Measurements from ENCODE around the gene PTGES3L.
"Not testable (repeated sequence)": the region's sequence is repeated elsewhere in the genome, so short reads cannot be mapped to it uniquely, and the experiment has no call there.

The PTGES3L gene

DNA sequence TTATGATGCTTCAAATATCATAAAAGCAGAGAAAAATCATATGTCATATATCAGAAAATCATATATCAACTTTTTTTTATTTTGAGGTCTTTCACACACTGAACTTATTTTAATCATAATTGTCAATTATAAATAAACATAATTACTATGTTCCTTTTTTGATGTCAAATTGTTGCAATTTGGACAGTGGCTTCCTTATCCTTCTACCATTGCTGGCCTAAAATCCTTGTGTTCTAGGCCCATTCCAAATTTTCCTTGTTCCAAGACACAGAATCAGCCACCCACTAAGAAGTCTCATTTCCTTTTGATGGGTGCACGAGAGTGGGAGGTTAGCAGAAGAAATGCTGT lies 50.4 kb downstream of the PTGES3L start:
- Histone ChIP-seq H3K9me3 (ENCODE audit: control insufficient read depth, insufficient read depth, low read depth, low read length) (no peaks in the 10 kb centered on the region), H3K27me3 (ENCODE audit: control insufficient read depth, insufficient read depth, low read length) (no peaks in the 10 kb centered on the region), H3K9ac (ENCODE audit: low read length) (no peak overlapping the region), H3K4me3 (ENCODE audit: low read depth, low read length) (no peak overlapping the region), H3K27ac (ENCODE audit: low read depth, low read length) (no peak overlapping the region), H3K36me3 (ENCODE audit: control insufficient read depth, insufficient read depth, low read length) (no peaks in the 10 kb centered on the region), H3K4me1 (ENCODE audit: control insufficient read depth, insufficient read depth, low read length) (peaks cover 7% of the 10 kb centered on the region; the same call in 1 of the 2 replicates)

DNA sequence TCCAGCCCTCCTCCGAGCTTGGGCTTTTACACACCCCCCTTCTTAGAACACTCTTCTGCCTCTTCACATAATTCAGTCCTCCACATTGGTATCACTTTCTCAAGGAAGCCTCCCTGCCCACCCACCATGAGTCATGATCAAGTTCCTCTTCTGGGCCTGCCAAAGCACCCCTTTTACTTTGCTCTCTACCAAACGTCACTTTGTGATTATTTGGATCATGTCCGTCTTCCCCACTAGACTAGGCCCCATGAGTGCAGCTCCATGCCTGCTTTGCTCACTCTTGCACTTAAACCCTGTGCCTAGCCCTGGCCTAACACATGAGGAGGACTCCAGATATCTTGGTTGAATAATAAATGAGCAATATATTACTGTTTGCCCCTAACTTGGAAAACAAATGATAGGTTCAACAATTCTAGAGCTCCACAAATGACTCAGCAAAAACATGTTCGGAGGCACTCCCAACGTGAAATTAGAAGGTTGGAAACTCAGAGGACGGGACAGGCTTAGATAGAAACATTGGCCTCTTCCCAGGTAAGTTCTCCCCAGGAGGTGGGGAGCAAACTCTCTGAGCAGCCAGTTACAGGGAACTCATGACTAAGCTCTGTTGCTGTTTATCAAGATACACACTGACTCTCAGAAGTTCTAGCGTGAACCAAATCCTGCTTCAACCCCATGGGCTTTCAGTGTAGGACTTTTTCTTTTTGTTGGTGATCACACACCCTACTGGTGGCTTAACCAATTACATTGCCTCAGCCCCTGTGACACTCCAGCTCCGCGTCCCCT lies 51.0 kb downstream of the PTGES3L start:
- Histone ChIP-seq H3K27me3 (ENCODE audit: control insufficient read depth, insufficient read depth, low read length) (no peaks in the 10 kb centered on the region), H3K9me3 (ENCODE audit: control insufficient read depth, insufficient read depth, low read depth, low read length) (no peaks in the 10 kb centered on the region), H3K9ac (ENCODE audit: low read length) (peak overlapping the region; percentile 9), H3K4me3 (ENCODE audit: low read depth, low read length) (no peak overlapping the region), H3K36me3 (ENCODE audit: control insufficient read depth, insufficient read depth, low read length) (no peaks in the 10 kb centered on the region), H3K4me1 (ENCODE audit: control insufficient read depth, insufficient read depth, low read length) (peaks cover 7% of the 10 kb centered on the region; the same call in 1 of the 2 replicates), H3K27ac (ENCODE audit: low read depth, low read length) (peak overlapping the region; percentile 28)

GRCh38 chr17:42924891-42925290 lies 55.0 kb downstream of the PTGES3L start:
- H3K27ac ChIP-seq (ENCODE audit: low read depth, low read length) = no peak overlapping the region
- no peaks in the 10 kb centered on the region for H3K27me3 ChIP-seq (ENCODE audit: control insufficient read depth, insufficient read depth, low read length)
- H3K4me3 ChIP-seq (ENCODE audit: low read depth, low read length) = no peak overlapping the region
- peaks cover 13% of the 10 kb centered on the region for H3K4me1 ChIP-seq (ENCODE audit: control insufficient read depth, insufficient read depth, low read length)
- no peaks in the 10 kb centered on the region for H3K9me3 ChIP-seq (ENCODE audit: control insufficient read depth, insufficient read depth, low read depth, low read length)
- no peaks in the 10 kb centered on the region for H3K36me3 ChIP-seq (ENCODE audit: control insufficient read depth, insufficient read depth, low read length)
- H3K9ac ChIP-seq (ENCODE audit: low read length) = no peak overlapping the region

DNA sequence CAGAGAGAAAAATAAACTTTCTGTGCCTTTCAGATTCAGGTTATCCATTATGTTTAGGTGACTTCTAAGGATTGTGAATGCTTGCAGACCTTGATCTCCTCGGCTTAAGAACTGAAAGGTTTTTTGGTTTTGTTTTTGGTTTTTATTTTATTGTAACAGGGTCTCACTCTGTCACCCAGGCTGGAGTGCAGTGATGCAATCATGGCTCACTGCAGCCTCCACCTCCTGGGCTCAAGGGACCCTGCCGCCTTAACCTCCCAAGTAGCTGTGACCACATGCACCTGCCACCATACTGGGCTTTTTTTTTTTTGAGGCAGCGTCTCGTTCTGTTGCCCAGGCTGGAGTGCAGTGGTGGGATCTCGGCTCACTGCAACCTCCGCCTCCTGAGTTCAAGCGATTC lies 56.4 kb downstream of the PTGES3L start:
- not testable (repeated sequence) for H3K27ac ChIP-seq (ENCODE audit: low read depth, low read length); H3K9me3 ChIP-seq (ENCODE audit: control insufficient read depth, insufficient read depth, low read depth, low read length); H3K27me3 ChIP-seq (ENCODE audit: control insufficient read depth, insufficient read depth, low read length); H3K4me1 ChIP-seq (ENCODE audit: control insufficient read depth, insufficient read depth, low read length); H3K36me3 ChIP-seq (ENCODE audit: control insufficient read depth, insufficient read depth, low read length); H3K4me3 ChIP-seq (ENCODE audit: low read depth, low read length); H3K9ac ChIP-seq (ENCODE audit: low read length)

DNA sequence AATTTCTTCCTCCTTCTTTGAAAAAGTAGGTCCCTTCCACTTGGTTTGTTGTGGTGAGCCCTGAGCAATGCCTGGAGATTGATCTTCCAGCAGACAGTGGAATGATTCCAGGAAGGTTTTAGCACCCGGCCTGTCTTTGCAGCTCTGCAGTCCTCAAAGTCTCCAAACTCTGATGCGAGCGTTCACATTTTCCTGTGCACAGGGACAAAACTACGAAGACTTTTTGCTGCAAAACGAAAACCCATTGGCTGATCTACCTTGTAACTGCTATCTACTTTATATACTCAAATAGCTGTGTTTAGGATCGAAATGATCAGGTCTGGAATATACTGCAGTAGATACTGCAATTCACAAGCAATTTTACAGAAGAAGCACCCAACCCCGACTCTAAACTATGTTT lies 57.6 kb downstream of the PTGES3L start:
- no peaks in the 10 kb centered on the region for H3K9me3 ChIP-seq (ENCODE audit: control insufficient read depth, insufficient read depth, low read depth, low read length)
- no peak overlapping the region for H3K4me3 ChIP-seq (ENCODE audit: low read depth, low read length)
- no peaks in the 10 kb centered on the region for H3K36me3 ChIP-seq (ENCODE audit: control insufficient read depth, insufficient read depth, low read length)
- H3K27ac ChIP-seq (ENCODE audit: low read depth, low read length) = no peak overlapping the region
- peaks cover 12% of the 10 kb centered on the region; the same call in 1 of the 2 replicates for H3K4me1 ChIP-seq (ENCODE audit: control insufficient read depth, insufficient read depth, low read length)
- no peaks in the 10 kb centered on the region for H3K27me3 ChIP-seq (ENCODE audit: control insufficient read depth, insufficient read depth, low read length)
- H3K9ac ChIP-seq (ENCODE audit: low read length) = no peak overlapping the region

DNA sequence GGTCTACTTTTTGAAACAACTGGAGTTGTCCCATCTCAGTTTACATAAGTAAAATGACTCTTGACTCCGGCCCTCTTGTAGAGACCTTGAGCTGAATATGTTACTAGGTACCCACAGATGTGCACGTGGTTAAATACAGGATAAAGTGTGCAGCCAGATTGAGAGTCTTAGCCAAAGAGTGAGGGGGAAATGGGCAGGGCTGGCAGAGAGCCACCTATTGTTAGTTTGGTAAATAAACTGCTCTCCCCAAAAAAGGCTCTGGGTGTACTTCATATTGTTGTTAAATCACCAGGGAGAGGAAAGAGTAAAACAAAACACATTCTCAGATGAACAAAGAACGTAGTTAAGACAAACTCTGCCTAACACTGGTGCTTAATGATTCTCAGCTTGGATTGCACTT lies 59.0 kb downstream of the PTGES3L start:
- Histone ChIP-seq H3K9me3 (ENCODE audit: control insufficient read depth, insufficient read depth, low read depth, low read length) (no peaks in the 10 kb centered on the region), H3K27ac (ENCODE audit: low read depth, low read length) (no peak overlapping the region)

GRCh38 chr17:42920106-42920900 lies 59.6 kb downstream of the PTGES3L start:
- H3K9ac ChIP-seq (ENCODE audit: low read length) = no peak overlapping the region
- peaks cover 12% of the 10 kb centered on the region; the same call in 1 of the 2 replicates for H3K4me1 ChIP-seq (ENCODE audit: control insufficient read depth, insufficient read depth, low read length)
- H3K4me3 ChIP-seq (ENCODE audit: low read depth, low read length) = no peak overlapping the region
- H3K36me3 ChIP-seq (ENCODE audit: control insufficient read depth, insufficient read depth, low read length) = no peaks in the 10 kb centered on the region
- H3K27ac ChIP-seq (ENCODE audit: low read depth, low read length) = no peak overlapping the region
- no peaks in the 10 kb centered on the region for H3K27me3 ChIP-seq (ENCODE audit: control insufficient read depth, insufficient read depth, low read length)
- H3K9me3 ChIP-seq (ENCODE audit: control insufficient read depth, insufficient read depth, low read depth, low read length) = no peaks in the 10 kb centered on the region

More for the DNA sequence above, 59.0 kb downstream of the PTGES3L start:
- H3K4me3 ChIP-seq (ENCODE audit: low read depth, low read length) = no peak overlapping the region
- H3K36me3 ChIP-seq (ENCODE audit: control insufficient read depth, insufficient read depth, low read length) = no peaks in the 10 kb centered on the region
- H3K9ac ChIP-seq (ENCODE audit: low read length) = no peak overlapping the region
- H3K27me3 ChIP-seq (ENCODE audit: control insufficient read depth, insufficient read depth, low read length) = no peaks in the 10 kb centered on the region
- peaks cover 12% of the 10 kb centered on the region; the same call in 1 of the 2 replicates for H3K4me1 ChIP-seq (ENCODE audit: control insufficient read depth, insufficient read depth, low read length)

- peaks cover 12% of the 10 kb centered on the region; the same call in 1 of the 2 replicates for H3K4me1 ChIP-seq (ENCODE audit: control insufficient read depth, insufficient read depth, low read length)
- H3K9me3 ChIP-seq (ENCODE audit: control insufficient read depth, insufficient read depth, low read depth, low read length); H3K36me3 ChIP-seq (ENCODE audit: control insufficient read depth, insufficient read depth, low read length); H3K27me3 ChIP-seq (ENCODE audit: control insufficient read depth, insufficient read depth, low read length); H3K9ac ChIP-seq (ENCODE audit: low read length); H3K27ac ChIP-seq (ENCODE audit: low read depth, low read length); H3K4me3 ChIP-seq (ENCODE audit: low read depth, low read length): not testable (repeated sequence)
These were observed 60.3 kb downstream of the PTGES3L start for GRCh38 chr17:42919522-42920077.

DNA sequence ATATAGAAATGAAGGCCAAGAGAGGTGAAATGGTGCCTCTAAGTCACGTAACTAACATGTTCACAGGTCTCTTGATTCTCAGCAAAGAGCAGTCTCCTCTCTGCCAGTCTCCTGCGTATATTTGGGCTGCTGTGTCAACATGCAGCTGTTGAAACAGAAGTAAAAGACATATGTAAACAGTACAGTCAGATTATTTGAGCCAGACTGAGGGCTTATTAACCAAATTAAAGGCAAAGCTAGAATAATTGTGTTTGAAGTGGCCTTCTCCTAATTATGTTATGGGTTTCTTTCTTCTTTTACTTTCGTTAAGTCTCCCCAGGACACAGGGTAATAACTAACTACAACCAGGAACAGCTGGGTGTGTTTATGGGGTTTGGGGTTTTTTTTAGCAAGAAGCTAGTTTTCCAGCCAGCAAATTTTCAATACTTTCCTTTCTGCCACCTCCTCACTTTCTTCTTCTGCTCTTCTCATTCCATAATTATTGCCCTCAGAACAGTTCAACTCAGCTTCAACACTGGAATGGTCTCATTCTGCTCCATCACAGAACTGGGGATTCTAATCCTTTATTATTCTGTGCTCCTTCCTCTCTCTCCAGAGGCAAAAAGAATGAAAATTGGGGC lies 60.9 kb downstream of the PTGES3L start:
- H3K27ac ChIP-seq (ENCODE audit: low read depth, low read length) = no peak overlapping the region
- H3K4me1 ChIP-seq (ENCODE audit: control insufficient read depth, insufficient read depth, low read length) = peaks cover 12% of the 10 kb centered on the region; the same call in 1 of the 2 replicates
- no peak overlapping the region for H3K9ac ChIP-seq (ENCODE audit: low read length)
- no peak overlapping the region for H3K4me3 ChIP-seq (ENCODE audit: low read depth, low read length)
- no peaks in the 10 kb centered on the region for H3K9me3 ChIP-seq (ENCODE audit: control insufficient read depth, insufficient read depth, low read depth, low read length)
- no peaks in the 10 kb centered on the region for H3K27me3 ChIP-seq (ENCODE audit: control insufficient read depth, insufficient read depth, low read length)
- H3K36me3 ChIP-seq (ENCODE audit: control insufficient read depth, insufficient read depth, low read length) = no peaks in the 10 kb centered on the region
